ENCODE data around the gene GTPBP1. TPM values are rescaled to one million over a fixed set of nuclear protein-coding genes. Genes with fewer than 3 reads are reported as not detected.

Gene GTPBP1
- total RNA-seq, 4 donors from 2014 or later, result 73.0 to 100 (median 76.8) TPM

DNA sequence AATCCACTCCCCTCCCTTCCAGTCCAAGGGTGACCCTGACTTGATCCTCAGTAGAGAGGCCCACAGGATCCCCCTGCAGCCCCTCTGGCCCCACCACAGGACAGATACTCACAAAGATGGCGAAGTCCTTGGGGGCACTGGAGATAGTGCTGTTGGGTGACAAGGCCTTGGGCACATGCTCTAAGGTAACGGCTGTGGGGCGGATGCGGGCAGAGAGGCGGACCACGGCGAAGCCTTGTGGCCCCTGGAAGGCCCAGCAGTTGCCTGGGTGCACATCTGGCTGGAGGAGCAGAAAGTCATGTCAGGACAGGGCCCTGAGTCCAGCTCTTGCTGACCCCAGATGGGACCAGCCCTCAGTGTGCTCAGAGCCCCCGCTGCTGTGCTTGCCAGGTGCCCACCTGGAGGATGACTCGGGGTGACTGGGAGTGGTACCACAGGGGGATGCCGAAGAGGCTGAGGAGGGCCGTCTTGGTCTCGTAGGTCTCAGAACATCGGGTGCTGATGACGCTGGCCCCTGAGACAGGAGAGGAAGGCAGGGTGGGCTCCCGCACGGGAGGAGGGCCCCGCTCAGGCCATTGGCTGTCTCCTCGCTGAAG is 32.8 kb downstream of the GTPBP1 start:
- Histone ChIP-seq H3K27me3 (no peaks in the 10 kb centered on the region), H3K36me3 (peaks cover 87% of the 10 kb centered on the region), H3K27ac (no peak overlapping the region), H3K4me1 (peaks cover 10% of the 10 kb centered on the region), H3K4me3 (no peak overlapping the region), H3K9me3 (no peaks in the 10 kb centered on the region)
- TF ChIP-seq POLR2AphosphoS5 (IDR thresholded peaks at IDR 0.05), result no peak
- no peak for TF ChIP-seq POLR2A (IDR thresholded peaks at IDR 0.05)
- no peak for DNase-seq (ENCODE audit: low spot score in 2 of 2)
- 97% methylated on average over 15 of the region's 18 CpGs for WGBS

DNA sequence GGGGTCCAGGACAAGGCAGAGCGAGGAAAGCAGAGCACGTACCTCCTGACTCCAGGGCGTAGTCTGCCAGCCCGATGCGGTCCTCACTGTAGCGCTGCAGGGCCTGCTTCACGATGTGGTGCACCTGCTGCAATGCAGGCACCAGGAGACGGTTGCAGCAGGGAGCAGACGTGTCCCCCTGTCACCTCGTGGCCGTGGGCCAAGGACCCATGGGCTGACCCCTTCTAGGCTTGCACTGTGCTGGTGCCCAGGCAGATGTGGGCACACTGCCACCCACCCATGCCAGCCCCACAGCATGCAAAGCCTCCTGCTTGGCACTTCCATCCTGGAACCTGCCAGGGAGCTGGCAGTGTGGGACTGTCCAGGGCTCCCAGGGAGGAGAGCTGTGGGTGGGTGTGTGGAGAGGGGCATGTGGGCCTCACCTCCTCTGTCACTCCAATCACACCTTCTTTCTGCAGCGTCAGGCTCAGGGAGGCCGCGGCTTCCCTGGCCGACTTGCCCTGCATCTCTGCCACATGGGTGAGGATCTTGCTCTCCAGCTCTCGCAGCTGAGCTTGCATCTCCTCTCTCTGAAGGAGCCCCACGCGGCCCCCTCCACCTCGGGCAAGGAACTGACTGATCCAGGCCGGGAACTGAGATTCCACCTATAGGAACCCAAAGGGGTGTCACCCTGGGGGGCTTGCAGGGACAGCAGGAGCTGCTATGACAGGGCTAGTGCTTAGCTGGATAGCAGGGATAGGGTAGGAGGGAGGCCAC is 33.7 kb downstream of the GTPBP1 start:
- H3K27me3 ChIP-seq, result no peaks in the 10 kb centered on the region
- no peak overlapping the region for H3K27ac ChIP-seq
- no peak overlapping the region for H3K4me3 ChIP-seq
- WGBS, result 98% methylated on average over 8 of the region's 20 CpGs
- TF ChIP-seq, protein P1, sequence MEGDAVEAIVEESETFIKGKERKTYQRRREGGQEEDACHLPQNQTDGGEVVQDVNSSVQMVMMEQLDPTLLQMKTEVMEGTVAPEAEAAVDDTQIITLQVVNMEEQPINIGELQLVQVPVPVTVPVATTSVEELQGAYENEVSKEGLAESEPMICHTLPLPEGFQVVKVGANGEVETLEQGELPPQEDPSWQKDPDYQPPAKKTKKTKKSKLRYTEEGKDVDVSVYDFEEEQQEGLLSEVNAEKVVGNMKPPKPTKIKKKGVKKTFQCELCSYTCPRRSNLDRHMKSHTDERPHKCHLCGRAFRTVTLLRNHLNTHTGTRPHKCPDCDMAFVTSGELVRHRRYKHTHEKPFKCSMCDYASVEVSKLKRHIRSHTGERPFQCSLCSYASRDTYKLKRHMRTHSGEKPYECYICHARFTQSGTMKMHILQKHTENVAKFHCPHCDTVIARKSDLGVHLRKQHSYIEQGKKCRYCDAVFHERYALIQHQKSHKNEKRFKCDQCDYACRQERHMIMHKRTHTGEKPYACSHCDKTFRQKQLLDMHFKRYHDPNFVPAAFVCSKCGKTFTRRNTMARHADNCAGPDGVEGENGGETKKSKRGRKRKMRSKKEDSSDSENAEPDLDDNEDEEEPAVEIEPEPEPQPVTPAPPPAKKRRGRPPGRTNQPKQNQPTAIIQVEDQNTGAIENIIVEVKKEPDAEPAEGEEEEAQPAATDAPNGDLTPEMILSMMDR (IDR thresholded peaks at IDR 0.05), result no peak
- no peak for DNase-seq (ENCODE audit: low spot score in 2 of 2)
- H3K4me1 ChIP-seq, result peaks cover 6% of the 10 kb centered on the region
- peaks cover 93% of the 10 kb centered on the region for H3K36me3 ChIP-seq
- no peaks in the 10 kb centered on the region for H3K9me3 ChIP-seq

DNA sequence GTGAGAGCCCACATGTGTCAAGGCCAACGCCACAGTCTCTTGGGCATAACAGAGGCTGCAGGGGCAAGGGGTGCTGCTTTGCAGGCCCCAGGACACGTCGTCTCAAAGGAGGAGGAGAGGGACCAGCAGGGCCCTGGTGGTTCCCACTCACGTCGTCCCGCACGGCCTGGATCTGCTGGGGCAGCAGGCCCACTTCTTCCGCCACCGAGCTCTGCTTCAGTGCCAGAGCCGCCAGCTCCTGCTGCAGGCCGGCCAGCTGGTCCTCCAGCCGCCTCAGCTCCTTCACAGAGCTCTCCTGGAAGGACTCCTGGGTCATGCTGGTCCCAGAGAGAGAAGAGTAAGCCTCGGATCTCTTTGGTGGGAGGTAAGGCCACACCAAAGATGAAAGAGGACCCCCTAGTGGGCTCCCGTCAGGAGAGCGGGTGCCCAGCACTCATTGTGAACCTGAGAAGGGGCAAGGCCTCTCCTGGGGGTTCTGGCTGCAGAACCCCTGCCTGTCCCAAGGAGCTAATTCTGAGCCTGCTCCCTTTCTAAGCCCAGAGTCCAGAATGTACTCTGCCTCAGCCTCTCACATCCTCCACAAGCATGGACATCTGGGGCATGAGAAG is 34.5 kb downstream of the GTPBP1 start:
- H3K36me3 ChIP-seq, result peaks cover 99% of the 10 kb centered on the region
- 87% methylated on average over 4 of the region's 15 CpGs for WGBS

DNA sequence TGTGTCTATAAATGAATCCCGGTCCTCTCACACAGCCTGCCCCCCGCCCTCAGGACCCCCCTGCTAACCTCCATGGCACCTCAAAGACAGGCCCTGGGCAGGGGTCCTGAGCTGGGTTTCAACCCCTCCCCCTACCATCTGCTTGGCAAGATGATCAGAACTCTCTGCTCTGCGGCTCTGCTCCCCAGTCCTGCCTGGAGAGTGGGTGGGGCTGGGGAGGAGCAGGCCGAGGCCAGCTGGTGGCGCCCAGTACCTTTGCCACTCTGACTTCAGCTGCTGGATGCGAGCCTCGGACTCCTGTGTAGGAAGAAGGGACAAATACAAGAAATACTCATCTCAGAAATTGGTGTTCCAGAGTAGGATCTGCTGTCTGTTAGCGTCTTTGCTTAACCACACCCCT is 35.0 kb downstream of the GTPBP1 start:
- no peak for DNase-seq (ENCODE audit: low spot score in 2 of 2)
- Histone ChIP-seq H3K27ac (no peak overlapping the region), H3K4me3 (no peak overlapping the region), H3K27me3 (no peaks in the 10 kb centered on the region), H3K4me1 (peaks cover 3% of the 10 kb centered on the region), H3K9me3 (no peaks in the 10 kb centered on the region), H3K36me3 (peaks cover 99% of the 10 kb centered on the region)
- TF ChIP-seq POLR2AphosphoS5 (IDR thresholded peaks at IDR 0.05), result no peak
- TF ChIP-seq, protein P1 (IDR thresholded peaks at IDR 0.05), result no peak
- TF ChIP-seq POLR2A (IDR thresholded peaks at IDR 0.05), result no peak
- no peak for TF ChIP-seq EP300 (IDR thresholded peaks at IDR 0.05)
- WGBS, result 66% methylated on average over 8 of the region's 8 CpGs

More for the DNA sequence above, 34.5 kb downstream of the GTPBP1 start:
- H3K4me3 ChIP-seq, result no peak overlapping the region
- no peak overlapping the region for H3K27ac ChIP-seq
- H3K4me1 ChIP-seq, result peaks cover 6% of the 10 kb centered on the region
- DNase-seq (ENCODE audit: low spot score in 2 of 2), result no peak
- TF ChIP-seq POLR2A (IDR thresholded peaks at IDR 0.05) (no peak), EP300 (IDR thresholded peaks at IDR 0.05) (no peak), POLR2AphosphoS5 (IDR thresholded peaks at IDR 0.05) (no peak)
- TF ChIP-seq, protein P1 (IDR thresholded peaks at IDR 0.05), result no peak
- no peaks in the 10 kb centered on the region for H3K27me3 ChIP-seq
- H3K9me3 ChIP-seq, result no peaks in the 10 kb centered on the region

DNA sequence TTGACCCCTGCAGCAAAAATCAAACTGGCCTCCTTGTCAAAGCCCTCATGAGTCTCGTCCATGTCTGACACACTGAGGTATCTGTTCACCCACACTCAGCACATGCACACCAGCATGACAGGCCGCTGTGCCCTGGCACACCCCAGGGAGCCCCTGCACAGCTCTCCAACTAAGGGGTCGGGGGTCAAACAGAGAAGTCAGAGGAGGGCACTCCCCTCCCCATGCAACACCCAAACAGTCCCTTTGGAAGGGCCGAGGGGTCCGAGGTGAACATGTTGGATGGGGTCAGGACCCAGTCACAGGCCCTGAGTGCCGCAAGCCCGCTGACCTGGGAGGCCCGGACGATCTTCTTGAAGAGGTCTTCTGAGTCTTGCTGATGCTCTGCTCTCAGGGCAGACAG is 35.4 kb downstream of the GTPBP1 start:
- Histone ChIP-seq H3K9me3 (no peaks in the 10 kb centered on the region), H3K4me3 (no peak overlapping the region), H3K4me1 (no peaks in the 10 kb centered on the region), H3K27ac (no peak overlapping the region), H3K27me3 (no peaks in the 10 kb centered on the region), H3K36me3 (peaks cover 99% of the 10 kb centered on the region)
- DNase-seq (ENCODE audit: low spot score in 2 of 2), result no peak
- TF ChIP-seq POLR2A (IDR thresholded peaks at IDR 0.05) (no peak), POLR2AphosphoS5 (IDR thresholded peaks at IDR 0.05) (no peak), EP300 (IDR thresholded peaks at IDR 0.05) (no peak)
- TF ChIP-seq, protein P1 (IDR thresholded peaks at IDR 0.05), result no peak
- WGBS, result 92% methylated on average over 9 of the region's 9 CpGs

Data from suprapubic skin (tissue), 4 donors.